Keratinocyte (primary cell): ENCODE measurements around the gene TPD52L1. TPM values are rescaled to one million over a fixed set of nuclear protein-coding genes. Genes with fewer than 3 reads are reported as not detected.

Experiments
- DNase-seq: peaks from one replicate; pipeline ENCODE4 v3.0.0-alpha.2; 2011; ENCODE audit warnings: low read depth, missing footprints, low spot score
- FAIRE-seq: peaks from 2 replicates; lab custom pipeline; 2011; peaks lifted over from hg19 to GRCh38; lab: Jason Lieb, UNC
- H2AFZ ChIP-seq: 2 replicates; pipeline ENCODE4 v1.6.0; 2012; ENCODE audit warnings: low read length, control low read depth, inconsistent platforms; ENCODE audit not compliant: control insufficient read depth
- H3K27ac ChIP-seq: 2 replicates; pipeline ENCODE4 v1.5.1; 2011; ENCODE audit warnings: low read length; ENCODE audit not compliant: control insufficient read depth, insufficient read depth
- H3K27me3 ChIP-seq: 3 replicates; pipeline ENCODE4 v1.6.0; 2011; ENCODE audit warnings: low read length; ENCODE audit not compliant: control insufficient read depth, insufficient read depth; ENCODE audit errors: extremely low read depth
- H3K36me3 ChIP-seq, 2 experiments: 2 replicates in 1 of 2; 3 replicates in 1 of 2; pipeline ENCODE4 v1.5.1; 2011; ENCODE audit warnings: low read length in 2 of 2, mild to moderate bottlenecking in 1 of 2; ENCODE audit not compliant: control insufficient read depth in 2 of 2, insufficient read depth in 2 of 2; ENCODE audit errors: extremely low read depth in 1 of 2
- H3K4me1 ChIP-seq: 3 replicates; pipeline ENCODE4 v1.5.1; 2011; ENCODE audit warnings: low read length; ENCODE audit not compliant: control insufficient read depth, insufficient read depth; ENCODE audit errors: extremely low read depth
- H3K4me2 ChIP-seq: 3 replicates; pipeline ENCODE4 v1.6.0; 2011; ENCODE audit warnings: low read depth, low read length; ENCODE audit not compliant: control insufficient read depth, insufficient read depth; ENCODE audit errors: extremely low read depth
- H3K4me3 ChIP-seq, 3 experiments: fragments of 200-600 bp in 1 of 3; sonication (generic) in 1 of 3; 2 replicates in 2 of 3; 3 replicates in 1 of 3; pipeline ENCODE4 v1.5.1; 2011 to 2016; ENCODE audit warnings: low read length in 3 of 3, mild to moderate bottlenecking in 3 of 3, control low read depth in 2 of 3, inconsistent platforms in 1 of 3, low read depth in 1 of 3, mixed read lengths in 1 of 3, mixed run types in 1 of 3, moderate library complexity in 1 of 3; ENCODE audit not compliant: control insufficient read depth in 2 of 3, insufficient read depth in 2 of 3; ENCODE audit errors: extremely low read depth in 1 of 3
- H3K79me2 ChIP-seq: 2 replicates; pipeline ENCODE4 v1.6.0; 2012; ENCODE audit warnings: low read length; ENCODE audit not compliant: control insufficient read depth, insufficient read depth
- H3K9ac ChIP-seq: 3 replicates; pipeline ENCODE4 v1.6.0; 2011; ENCODE audit warnings: low read length; ENCODE audit not compliant: control insufficient read depth, insufficient read depth; ENCODE audit errors: extremely low read depth
- H3K9me1 ChIP-seq: 3 replicates; pipeline ENCODE4 v1.6.0; 2011; ENCODE audit warnings: low read length; ENCODE audit not compliant: control insufficient read depth, insufficient read depth; ENCODE audit errors: extremely low read depth
- H3K9me3 ChIP-seq: 2 replicates; pipeline ENCODE4 v1.5.1; 2012; ENCODE audit warnings: low read depth, low read length; ENCODE audit not compliant: control insufficient read depth
- H4K20me1 ChIP-seq: 3 replicates; pipeline ENCODE4 v1.6.0; 2011; ENCODE audit warnings: low read length; ENCODE audit not compliant: control insufficient read depth, insufficient read depth; ENCODE audit errors: extremely low read depth
- EZH2 ChIP-seq: IDR thresholded peaks from one replicate; pipeline ENCODE4 v1.6.1; 2012; ENCODE audit warnings: inconsistent platforms, mild to moderate bottlenecking, low read length, moderate library complexity
- dilution Hi-C: fragments of 300-500 bp; cut with MboI; formaldehyde crosslinking; loops from one replicate; pipeline ENCODE4 v1.7.0; 2020; ENCODE audit warnings: low sequenced_read_pairs; ENCODE audit not compliant: extremely low pct_ligation_motif_present
- polyA plus RNA-seq, 5 experiments: library from polyadenylated mRNA; depleted of rRNA in 3 of 5; stranded (reverse) in 3 of 5; stranded (forward) in 1 of 5; unstranded in 1 of 5; fragments of >200 nt; gene quantifications; 1 replicate in 1 of 5; 2 replicates in 3 of 5; 3 replicates in 1 of 5; pipeline versions ENCODE4 v1.2.1 to v1.2.3, GENCODE V29; 2011 to 2012; ENCODE audit warnings: missing spikeins in 2 of 5, low read depth in 1 of 5, low replicate concordance in 1 of 5
- TF ChIP-seq, protein P1 (sequence below), 3 experiments: IDR thresholded peaks in 1 of 3; conservative IDR thresholded peaks in 1 of 3; optimal IDR thresholded peaks in 1 of 3; 2 replicates in 2 of 3; 3 replicates in 1 of 3; pipeline versions ENCODE3 to v1.5.1; 2011; ENCODE audit warnings: low read length in 3 of 3, mild to moderate bottlenecking in 3 of 3, moderate library complexity in 2 of 3, control low read depth in 1 of 3, inconsistent platforms in 1 of 3; ENCODE audit not compliant: insufficient read depth in 2 of 3; ENCODE audit errors: extremely low read depth in 1 of 3

Gene TPD52L1
- polyA plus RNA-seq, 1 donor (not counting 4 experiments of a cell fraction or from before 2014, with no cell fraction given) = 135 TPM

DNA sequence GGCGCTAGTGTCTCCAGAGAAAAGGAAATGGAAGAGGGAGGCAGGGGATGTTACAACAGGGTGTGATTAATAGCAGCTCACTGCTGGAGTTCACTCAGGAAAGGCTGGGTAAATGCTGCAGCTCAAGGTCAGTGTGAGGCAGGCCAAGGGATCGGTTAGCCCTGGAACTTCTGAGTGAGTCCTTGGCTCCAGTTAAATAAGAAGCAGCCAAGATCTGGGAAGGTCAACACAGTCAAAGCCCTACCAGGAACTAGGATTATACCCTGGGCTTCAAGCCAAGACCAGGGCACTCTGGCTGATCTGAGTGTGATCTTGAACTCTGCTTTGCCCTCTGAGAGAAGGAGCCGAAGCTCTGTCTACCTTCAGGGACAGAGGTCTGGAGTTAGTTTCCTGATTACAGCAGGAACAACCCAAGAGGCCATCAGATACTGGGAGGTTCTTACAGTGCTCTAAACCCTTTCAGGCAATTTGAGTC is 44.3 kb downstream of the TPD52L1 start:
- H3K4me2 ChIP-seq = no peak overlapping the region

DNA sequence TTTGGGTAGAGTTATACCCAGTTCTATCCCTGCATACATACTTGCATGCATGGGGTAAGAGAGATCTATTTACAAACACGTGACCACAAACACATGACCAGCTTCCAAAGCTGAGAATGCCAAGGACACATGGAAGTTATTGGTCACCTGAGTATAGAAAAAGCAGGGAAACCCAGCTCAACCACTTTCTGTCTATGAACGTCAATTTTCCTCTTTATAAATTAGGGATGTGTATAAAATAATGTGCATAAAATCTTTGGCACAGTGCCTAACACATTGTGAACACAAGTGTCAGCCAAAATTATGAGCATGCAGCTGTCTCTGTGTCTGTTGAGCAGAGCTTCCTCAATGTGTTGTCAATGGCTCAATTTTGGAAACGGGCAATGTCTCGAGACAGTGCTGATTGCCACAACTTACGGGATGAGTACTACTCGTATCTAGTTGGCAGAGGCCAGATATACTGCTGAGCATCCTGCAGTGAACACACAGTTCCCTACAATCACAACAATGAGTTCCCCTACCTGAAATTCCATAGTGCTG is 44.9 kb downstream of the TPD52L1 start:
- Histone ChIP-seq H3K9ac (no peak overlapping the region), H3K4me3 (no peak overlapping the region), H3K27me3 (no peaks in the 10 kb centered on the region), H3K27ac (no peak overlapping the region), H3K4me1 (peaks cover 28% of the 10 kb centered on the region), H4K20me1 (no peaks in the 10 kb centered on the region), H3K9me3 (no peaks in the 10 kb centered on the region), H3K36me3 (no peaks in the 10 kb centered on the region), H3K9me1 (no peaks in the 10 kb centered on the region), H3K4me2 (no peak overlapping the region), H3K79me2 (no peaks in the 10 kb centered on the region), H2AFZ (no peak overlapping the region)
- dilution Hi-C loops = no loop called here
- peak; percentile 5 for FAIRE-seq
- TF ChIP-seq, protein P1, sequence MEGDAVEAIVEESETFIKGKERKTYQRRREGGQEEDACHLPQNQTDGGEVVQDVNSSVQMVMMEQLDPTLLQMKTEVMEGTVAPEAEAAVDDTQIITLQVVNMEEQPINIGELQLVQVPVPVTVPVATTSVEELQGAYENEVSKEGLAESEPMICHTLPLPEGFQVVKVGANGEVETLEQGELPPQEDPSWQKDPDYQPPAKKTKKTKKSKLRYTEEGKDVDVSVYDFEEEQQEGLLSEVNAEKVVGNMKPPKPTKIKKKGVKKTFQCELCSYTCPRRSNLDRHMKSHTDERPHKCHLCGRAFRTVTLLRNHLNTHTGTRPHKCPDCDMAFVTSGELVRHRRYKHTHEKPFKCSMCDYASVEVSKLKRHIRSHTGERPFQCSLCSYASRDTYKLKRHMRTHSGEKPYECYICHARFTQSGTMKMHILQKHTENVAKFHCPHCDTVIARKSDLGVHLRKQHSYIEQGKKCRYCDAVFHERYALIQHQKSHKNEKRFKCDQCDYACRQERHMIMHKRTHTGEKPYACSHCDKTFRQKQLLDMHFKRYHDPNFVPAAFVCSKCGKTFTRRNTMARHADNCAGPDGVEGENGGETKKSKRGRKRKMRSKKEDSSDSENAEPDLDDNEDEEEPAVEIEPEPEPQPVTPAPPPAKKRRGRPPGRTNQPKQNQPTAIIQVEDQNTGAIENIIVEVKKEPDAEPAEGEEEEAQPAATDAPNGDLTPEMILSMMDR (optimal IDR thresholded peaks at IDR 0.05 in 1 of 3, IDR thresholded peaks at IDR 0.05 in 1 of 3, conservative IDR thresholded peaks at IDR 0.05 in 1 of 3; ENCODE audit: extremely low read depth in 1 of 3, insufficient read depth in 2 of 3, low read length in 3 of 3) = no peak
- no peak for TF ChIP-seq EZH2
- no peak for DNase-seq

More for the DNA sequence above, 44.3 kb downstream of the TPD52L1 start:
- Histone ChIP-seq H3K9me1 (no peaks in the 10 kb centered on the region), H3K9ac (no peak overlapping the region), H2AFZ (no peak overlapping the region), H4K20me1 (no peaks in the 10 kb centered on the region), H3K27ac (no peak overlapping the region), H3K4me3 (no peak overlapping the region), H3K27me3 (no peaks in the 10 kb centered on the region), H3K79me2 (no peaks in the 10 kb centered on the region), H3K4me1 (peaks cover 34% of the 10 kb centered on the region), H3K9me3 (no peaks in the 10 kb centered on the region), H3K36me3 (no peaks in the 10 kb centered on the region)
- dilution Hi-C loops = no loop called here
- peak; percentile 74 for FAIRE-seq
- TF ChIP-seq, protein P1 (optimal IDR thresholded peaks at IDR 0.05 in 1 of 3, IDR thresholded peaks at IDR 0.05 in 1 of 3, conservative IDR thresholded peaks at IDR 0.05 in 1 of 3; ENCODE audit: extremely low read depth in 1 of 3, insufficient read depth in 2 of 3, low read length in 3 of 3) = no peak
- TF ChIP-seq EZH2 = no peak
- no peak for DNase-seq
